HG03135 (cell line): ENCODE results near the gene FGD3.

Experiments
- ATAC-seq: cut with Tn5 transposase; IDR thresholded peaks from one replicate; pipeline ENCODE4 v1.9.1; 2021; ENCODE audit warnings: mild to moderate bottlenecking, moderate library complexity; ENCODE audit not compliant: unreplicated experiment

Gene FGD3

DNA sequence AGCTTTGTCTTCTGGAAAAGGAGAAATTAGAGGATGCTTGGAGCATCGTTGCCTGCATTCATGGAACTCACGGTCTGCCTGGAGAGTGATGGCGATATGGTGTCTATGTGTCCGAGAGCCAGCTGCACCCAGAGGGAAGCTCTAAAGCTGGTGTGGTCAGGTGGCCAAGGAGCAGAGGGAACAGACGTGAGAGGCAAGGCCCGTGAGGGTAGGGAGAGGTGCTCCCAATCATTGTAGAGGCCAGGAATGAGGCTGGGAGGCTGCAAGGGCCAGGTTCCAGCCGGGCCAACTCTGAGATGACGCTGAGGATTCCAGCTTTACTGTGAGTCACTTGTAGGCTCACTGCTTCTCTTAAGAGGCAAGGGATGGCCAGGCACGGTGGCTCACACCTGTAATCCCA, 7.6 kb downstream of the FGD3 start:
- ATAC-seq, result no peak

- ATAC-seq, result no peak
Measured at GRCh38 chr9:92960561-92961290, 13.4 kb downstream of the FGD3 start.

- no peak for ATAC-seq
Measured at GRCh38 chr9:92961627-92962302, 14.4 kb downstream of the FGD3 start.

GRCh38 chr9:92962303-92962649, 15.0 kb downstream of the FGD3 start:
- no peak for ATAC-seq

DNA sequence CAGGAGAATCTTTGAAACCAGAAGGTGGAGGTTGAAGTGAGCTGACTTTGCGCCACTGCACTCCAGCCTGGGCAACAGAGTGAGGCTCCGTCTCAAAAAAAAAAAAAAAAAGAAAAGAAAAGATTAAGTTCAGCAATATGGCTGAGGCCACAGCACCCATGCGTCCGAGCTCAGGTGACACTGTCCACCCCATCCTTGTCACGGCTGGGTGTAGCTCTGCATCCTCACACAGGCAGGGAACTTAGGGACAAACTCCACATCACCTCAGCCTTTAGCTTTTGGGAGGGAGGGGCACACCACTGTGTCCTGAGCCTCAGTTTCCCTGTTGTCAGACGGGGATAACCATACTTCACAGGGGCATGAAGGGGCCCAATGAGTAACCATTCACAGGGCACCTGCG, 15.5 kb downstream of the FGD3 start:
- no peak for ATAC-seq

DNA sequence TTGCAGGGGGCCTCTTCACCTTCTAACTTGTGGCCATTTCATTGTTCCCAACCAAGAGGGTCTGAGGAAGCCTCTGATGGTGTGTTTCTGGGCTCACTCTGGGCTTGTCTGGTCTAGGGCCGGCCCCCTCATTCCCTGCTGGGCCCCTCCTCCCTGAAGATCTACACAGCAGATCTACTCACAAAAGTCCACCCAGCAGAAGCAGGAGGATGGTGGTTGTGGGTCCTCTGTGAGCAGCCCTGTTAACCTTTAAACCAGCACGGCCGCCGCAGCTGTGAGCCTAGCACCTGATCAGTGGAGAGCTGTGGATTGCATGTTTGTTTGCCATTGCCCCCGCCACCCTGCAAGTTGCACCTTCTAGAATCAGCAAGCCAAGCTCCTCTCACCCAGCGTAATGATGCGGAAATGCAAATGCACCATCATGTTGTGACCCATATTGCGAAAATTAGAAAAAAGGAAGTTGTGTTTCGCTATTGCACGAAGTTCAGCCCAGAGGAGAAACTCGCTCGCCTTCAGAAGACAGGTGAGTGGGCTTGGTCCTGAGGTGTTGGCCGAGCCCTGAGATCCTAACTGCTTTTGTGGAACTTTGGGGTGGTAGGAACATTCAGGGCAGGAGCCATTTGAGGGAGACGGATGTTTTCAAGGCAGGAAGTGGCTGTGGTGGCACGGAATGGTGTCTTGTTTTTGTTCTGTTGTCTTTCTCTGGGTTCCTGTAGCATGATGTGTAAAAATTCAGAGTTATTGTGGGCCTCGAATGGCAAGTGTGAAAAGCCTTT, 16.7 kb downstream of the FGD3 start:
- ATAC-seq, result peak; percentile 83

GRCh38 chr9:92964607-92965060, 17.3 kb downstream of the FGD3 start:
- ATAC-seq, result no peak

DNA sequence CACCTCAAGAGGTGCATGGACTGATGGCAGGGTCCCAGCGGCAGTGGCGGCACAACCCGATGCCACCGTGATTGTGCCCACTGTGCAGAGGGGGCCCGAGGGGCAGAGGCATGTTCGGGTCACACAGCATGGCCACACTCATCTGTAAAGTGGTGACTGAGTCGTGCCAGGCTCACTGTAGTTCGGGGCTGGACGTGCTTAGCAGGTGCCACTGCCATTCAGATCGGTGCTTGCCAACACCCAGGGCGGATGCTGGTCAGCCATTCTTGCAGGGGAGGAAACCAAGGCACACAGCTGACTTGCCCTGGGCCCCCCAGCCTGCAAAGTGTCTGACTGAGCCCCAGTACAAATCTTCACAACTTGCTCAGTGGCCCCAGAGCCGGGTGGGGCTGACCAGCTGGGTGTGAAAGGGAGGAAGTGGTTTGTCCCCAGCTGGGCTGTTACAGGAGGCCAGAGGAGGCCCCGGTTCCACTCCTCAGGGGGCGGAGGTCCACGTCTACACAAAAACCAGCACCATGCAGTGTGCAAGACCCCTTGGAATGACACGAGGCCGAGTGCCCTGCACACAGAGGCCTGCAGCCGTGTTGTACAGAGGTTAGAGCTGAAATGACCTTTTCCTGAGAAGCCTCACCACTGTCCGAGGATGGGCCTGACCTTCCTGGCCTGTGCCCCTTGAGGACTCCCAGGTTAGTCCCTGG, 17.9 kb downstream of the FGD3 start:
- no peak for ATAC-seq

GRCh38 chr9:92965759-92966517, 18.6 kb downstream of the FGD3 start:
- no peak for ATAC-seq

GRCh38 chr9:92966518-92966800, 19.1 kb downstream of the FGD3 start:
- no peak for ATAC-seq

GRCh38 chr9:92968081-92968480, 20.8 kb downstream of the FGD3 start:
- no peak for ATAC-seq

DNA sequence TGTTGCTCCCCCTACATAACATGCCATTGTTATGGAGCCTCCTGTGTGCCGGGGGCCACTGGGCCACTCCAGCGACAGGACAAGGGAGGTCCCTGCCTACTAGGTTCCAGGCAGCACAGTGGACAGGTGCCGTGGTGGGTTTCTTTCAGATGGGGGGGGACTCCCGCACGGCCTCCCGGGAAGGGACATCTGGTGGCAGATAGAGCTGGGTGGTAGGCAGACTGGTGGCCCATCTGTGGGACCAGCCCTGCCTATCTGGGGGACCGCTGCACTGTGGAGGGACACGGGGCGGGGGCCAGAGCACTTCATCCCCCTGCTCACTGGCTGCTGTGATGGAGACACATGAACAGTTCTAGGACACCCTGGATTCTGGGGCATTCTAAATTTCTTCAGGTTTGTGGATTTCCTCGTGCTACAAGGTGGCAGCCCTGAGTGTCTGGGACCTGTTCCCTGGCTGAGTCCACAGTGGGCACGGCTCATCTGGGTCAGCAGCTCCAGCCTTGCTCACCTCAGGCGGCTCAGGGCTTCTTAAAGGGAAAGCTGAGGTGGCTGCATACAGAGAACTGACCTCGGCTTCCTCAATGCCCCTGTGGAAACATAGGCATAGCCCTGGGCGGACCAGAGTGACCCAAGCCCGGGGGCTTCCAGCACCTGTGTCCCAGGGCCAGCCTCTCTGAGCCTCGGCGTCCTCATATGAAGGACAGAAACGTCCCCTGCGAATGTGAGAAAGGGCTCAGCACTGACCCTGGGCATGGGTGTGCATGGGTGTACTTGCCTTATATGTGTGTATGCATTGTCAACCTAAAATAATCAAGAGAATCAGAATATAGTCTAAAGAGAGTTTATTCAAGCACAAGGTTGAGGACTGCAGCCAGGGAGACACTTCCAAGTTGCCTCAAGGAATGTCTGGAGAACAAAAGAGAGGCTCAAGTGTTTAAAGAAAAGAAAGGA, 22.5 kb downstream of the FGD3 start:
- ATAC-seq, result no peak

DNA sequence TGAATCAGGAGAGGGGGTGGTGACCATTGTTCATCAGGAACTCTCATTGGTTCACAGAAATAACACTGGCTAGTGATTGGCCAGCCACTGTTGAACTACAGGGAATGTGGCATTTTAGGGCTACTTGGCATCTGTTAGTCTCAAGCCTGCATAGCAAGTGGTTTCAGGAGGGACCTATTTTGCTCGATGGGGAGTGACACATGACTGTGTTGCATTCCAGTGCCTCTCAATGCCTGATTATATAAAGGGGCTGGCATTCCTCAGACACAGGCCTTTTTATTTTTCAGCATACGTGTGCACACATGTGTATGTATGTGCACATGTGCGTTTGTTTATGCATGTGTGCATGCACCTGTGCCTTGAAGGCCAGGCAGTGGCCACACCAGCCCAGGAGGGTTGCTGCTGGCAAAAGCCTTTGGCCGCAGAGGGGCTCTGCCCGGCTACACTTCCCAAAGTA, 23.2 kb downstream of the FGD3 start:
- ATAC-seq, result no peak

DNA sequence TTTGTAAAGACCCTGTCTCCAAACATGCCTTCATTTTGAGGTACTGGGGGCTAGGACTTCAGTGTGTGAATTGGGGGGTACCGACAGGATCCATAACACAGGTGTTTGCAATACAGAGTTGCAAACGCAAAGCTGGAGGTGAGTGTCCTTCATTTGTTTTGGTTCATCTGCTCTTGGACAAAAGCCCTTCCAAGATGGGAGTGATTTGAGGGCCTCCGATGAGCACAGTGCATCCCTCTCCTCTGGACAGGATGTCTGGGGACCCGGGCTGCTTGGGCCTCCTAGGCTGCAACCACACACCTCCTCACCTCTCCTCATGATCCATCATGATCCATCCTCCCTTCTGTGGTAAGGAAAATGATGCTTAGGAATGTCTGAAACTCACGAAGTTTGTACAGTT, 23.8 kb downstream of the FGD3 start:
- no peak for ATAC-seq

DNA sequence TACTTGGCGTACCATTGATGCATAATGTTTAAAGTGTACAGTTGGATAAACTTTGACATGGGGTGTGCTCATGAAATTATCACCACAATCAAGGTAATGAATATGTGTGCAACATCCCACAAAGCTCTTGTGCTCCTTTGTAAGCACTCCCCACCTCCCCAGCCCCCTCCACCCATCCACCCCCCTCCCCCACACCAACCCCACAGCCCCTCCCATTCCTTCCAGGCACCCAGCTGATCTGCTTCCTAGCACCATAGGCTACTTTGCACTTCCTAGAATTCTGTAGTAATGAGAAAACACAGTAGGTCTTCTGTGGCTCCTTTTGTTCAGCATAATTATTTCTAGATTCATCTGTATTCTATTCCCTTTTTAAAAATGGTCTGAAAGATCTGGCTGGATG, 24.5 kb downstream of the FGD3 start:
- ATAC-seq, result no peak

GRCh38 chr9:92973700-92974099, 26.4 kb downstream of the FGD3 start:
- no peak for ATAC-seq

GRCh38 chr9:92974161-92974661, 26.9 kb downstream of the FGD3 start:
- no peak for ATAC-seq

GRCh38 chr9:92974761-92975755, 27.7 kb downstream of the FGD3 start:
- no peak for ATAC-seq
